PC-9 (cell line): Measurements from ENCODE around the gene IQCK. TPM values are rescaled to one million over a fixed set of nuclear protein-coding genes. Genes with fewer than 3 reads are reported as not detected.

Source experiments
- BruUV-seq: library from RNA; stranded (reverse); fragments of 400-500 nt; replicated peaks from 2 replicates; lab custom pipeline; 2021; lab: Mats Ljungman, UMichigan
- CTCF ChIA-PET: fragments of 300-600 bp; sonication (Branson Sonifier 250); formaldehyde crosslinking; loops from one replicate; lab custom pipeline; 2022; ENCODE audit warnings: antibody characterized with exemption; lab: Charles Lee
- POLR2A ChIA-PET: fragments of 300-600 bp; sonication (Branson Sonifier 250); formaldehyde crosslinking; loops from one replicate; lab custom pipeline; 2022; ENCODE audit warnings: antibody characterized with exemption; ENCODE audit not compliant: unreplicated experiment; lab: Charles Lee
- DNase-seq, 2 experiments: peaks; one replicate each; pipeline versions ENCODE4 v3.0.0 to v3.0.0-alpha.2; 2015 to 2022; ENCODE audit warnings: mixed read lengths in 1 of 2
- H2AFZ ChIP-seq: fragments of 200-600 bp; sonication (generic); 2 replicates; pipeline ENCODE4 v1.8.1; 2017; ENCODE audit warnings: antibody characterized with exemption
- H3F3A ChIP-seq: fragments of 200-600 bp; sonication (generic); 2 replicates; pipeline ENCODE4 v1.8.1; 2017; ENCODE audit warnings: antibody characterized with exemption, mild to moderate bottlenecking, low read depth; ENCODE audit not compliant: insufficient read depth
- H3K27ac ChIP-seq: fragments of 200-600 bp; sonication (generic); 2 replicates; pipeline ENCODE4 v1.6.1; 2016; ENCODE audit warnings: mixed run types
- H3K27me3 ChIP-seq: fragments of 200-600 bp; sonication (generic); 2 replicates; pipeline ENCODE4 v1.6.1; 2016; ENCODE audit warnings: low read depth, mixed run types; ENCODE audit not compliant: insufficient read depth
- H3K36me3 ChIP-seq: fragments of 200-600 bp; sonication (generic); 2 replicates; pipeline ENCODE4 v1.6.1; 2016; ENCODE audit warnings: low read depth, mixed run types
- H3K4me1 ChIP-seq: fragments of 200-600 bp; sonication (generic); replicated peaks from 2 replicates; pipeline ENCODE4 v1.6.1; 2016; ENCODE audit warnings: mixed run types; ENCODE audit not compliant: insufficient read depth
- H3K4me2 ChIP-seq: fragments of 200-600 bp; sonication (generic); 2 replicates; pipeline ENCODE4 v1.6.1; 2017; ENCODE audit warnings: mixed run types
- H3K4me3 ChIP-seq: fragments of 200-600 bp; sonication (generic); 2 replicates; pipeline ENCODE4 v1.6.1; 2016; ENCODE audit warnings: mixed run types
- H3K79me2 ChIP-seq: fragments of 200-600 bp; sonication (generic); 2 replicates; pipeline ENCODE4 v1.6.1; 2017; ENCODE audit warnings: low read depth, mixed run types
- H3K9me2 ChIP-seq: fragments of 200-600 bp; sonication (generic); 2 replicates; pipeline ENCODE4 v1.8.1; 2017; ENCODE audit warnings: mild to moderate bottlenecking; ENCODE audit not compliant: insufficient read depth
- H3K9me3 ChIP-seq: fragments of 200-600 bp; sonication (generic); 2 replicates; pipeline ENCODE4 v1.8.1; 2016; ENCODE audit warnings: low read depth; ENCODE audit not compliant: insufficient read depth
- H4K20me1 ChIP-seq: fragments of 200-600 bp; sonication (generic); 2 replicates; pipeline ENCODE4 v1.8.1; 2017; ENCODE audit not compliant: insufficient read depth
- CTCF ChIP-seq: fragments of 200-600 bp; sonication (generic); conservative IDR thresholded peaks from 2 replicates; pipeline ENCODE4 v1.6.1; 2017; ENCODE audit warnings: mixed run types, antibody characterized with exemption, mild to moderate bottlenecking, moderate library complexity
- EZH2 ChIP-seq: fragments of 200-600 bp; sonication (generic); IDR thresholded peaks from 2 replicates; pipeline ENCODE4 v1.8.0; 2017; ENCODE audit warnings: antibody characterized with exemption, low read depth
- intact Hi-C: fragments of 100-400 bp; cut with micrococcal nuclease; formaldehyde crosslinking; loops from one replicate; pipeline ENCODE4 v1.10.0; 2022; ENCODE audit not compliant: unreplicated experiment
- total RNA-seq: library from RNA; stranded (reverse); gene quantifications from 2 replicates; pipeline ENCODE4 v1.2.3, GENCODE V29; 2021

The IQCK gene
- total RNA-seq, 1 experiment from 2014 or later: 21.6 TPM

GRCh38 chr16:19696328-19696727 is 21.7 kb upstream of the IQCK start:
- 0 out of 2 replicates have a peak, but pooled peaks cover 8% of the 10 kb centered on the region for H3K79me2 ChIP-seq
- H3K27ac ChIP-seq: no peak overlapping the region
- no peak overlapping the region for H2AFZ ChIP-seq
- no TSS peak for BruUV-seq
- no peak overlapping the region for H3K4me3 ChIP-seq
- no peaks in the 10 kb centered on the region for H3K9me2 ChIP-seq
- H3K4me1 ChIP-seq: peaks cover 22% of the 10 kb centered on the region
- ChIA-PET CTCF (interaction anchor here (0.9 to 1.4 kb wide), 3 partner anchors 16 to 188 kb away, joined by 3 to 4 read pairs (median 4); partner anchors contain the start of gene GPRC5B), POLR2A (interaction anchor here (0.6 to 1.1 kb wide), 4 partner anchors 22 to 366 kb away, joined by 3 to 14 read pairs (median 4); no protein-coding TSS in a partner anchor)
- TF ChIP-seq CTCF (no peak), EZH2 (no peak)
- DNase-seq: peak; percentile 56 to 80
- no peaks in the 10 kb centered on the region for H4K20me1 ChIP-seq
- H3K36me3 ChIP-seq: peaks cover 18% of the 10 kb centered on the region
- no peaks in the 10 kb centered on the region for H3K27me3 ChIP-seq
- no peak overlapping the region for H3K4me2 ChIP-seq
- intact Hi-C loops: loop anchor here (1.0 kb wide), 1 partner anchor 91 kb away; no protein-coding TSS in a partner anchor
- peaks cover 24% of the 10 kb centered on the region for H3F3A ChIP-seq
- H3K9me3 ChIP-seq: peaks cover 15% of the 10 kb centered on the region; the same call in 1 of the 2 replicates

GRCh38 chr16:19696961-19697360 is 21.1 kb upstream of the IQCK start:
- Histone ChIP-seq H4K20me1 (no peaks in the 10 kb centered on the region), H3K27ac (no peak overlapping the region), H3K79me2 (0 out of 2 replicates have a peak, but pooled peaks cover 8% of the 10 kb centered on the region), H3K9me3 (peaks cover 15% of the 10 kb centered on the region; the same call in 1 of the 2 replicates), H3K27me3 (no peaks in the 10 kb centered on the region), H2AFZ (no peak overlapping the region), H3K9me2 (no peaks in the 10 kb centered on the region), H3K4me1 (peaks cover 22% of the 10 kb centered on the region), H3K4me2 (no peak overlapping the region), H3F3A (peaks cover 28% of the 10 kb centered on the region), H3K36me3 (peaks cover 19% of the 10 kb centered on the region), H3K4me3 (no peak overlapping the region)
- no peak for DNase-seq
- intact Hi-C loops: loop anchor here (1.0 kb wide), 1 partner anchor 92 kb away; no protein-coding TSS in a partner anchor
- TF ChIP-seq EZH2 (no peak), CTCF (no peak)
- BruUV-seq: no TSS peak
- POLR2A ChIA-PET: interaction anchor here (1.1 kb wide), 1 partner anchor 108 kb away, joined by 3 read pairs; no protein-coding TSS in a partner anchor
- CTCF ChIA-PET: interaction anchor here (1.0 kb wide), 1 partner anchor 187 kb away, joined by 4 read pairs; the partner anchor contains the start of gene GPRC5B

- Histone ChIP-seq H3K9me2 (no peaks in the 10 kb centered on the region), H3K4me1 (peaks cover 22% of the 10 kb centered on the region), H2AFZ (no peak overlapping the region), H3K9me3 (peaks cover 15% of the 10 kb centered on the region; the same call in 1 of the 2 replicates), H3K79me2 (0 out of 2 replicates have a peak, but pooled peaks cover 8% of the 10 kb centered on the region), H3K27ac (no peak overlapping the region), H3K27me3 (no peaks in the 10 kb centered on the region), H3K4me2 (no peak overlapping the region), H4K20me1 (no peaks in the 10 kb centered on the region), H3K36me3 (peaks cover 21% of the 10 kb centered on the region), H3K4me3 (no peak overlapping the region), H3F3A (peaks cover 30% of the 10 kb centered on the region)
- TF ChIP-seq EZH2 (no peak), CTCF (no peak)
- intact Hi-C loops: no loop called here
- no peak for DNase-seq
- ChIA-PET POLR2A (no interaction called here), CTCF (no interaction called here)
- BruUV-seq: no TSS peak
Observed at GRCh38 chr16:19697756-19698318, 20.2 kb upstream of the IQCK start.
